GM21576 (cell line): Measurements from ENCODE around the gene ZC3H7A.

ENCODE experiments used
- ATAC-seq: cut with Tn5 transposase; IDR thresholded peaks from one replicate; pipeline ENCODE4 v1.9.1; 2021; ENCODE audit warnings: mild to moderate bottlenecking, moderate library complexity; ENCODE audit not compliant: unreplicated experiment

ZC3H7A gene

DNA sequence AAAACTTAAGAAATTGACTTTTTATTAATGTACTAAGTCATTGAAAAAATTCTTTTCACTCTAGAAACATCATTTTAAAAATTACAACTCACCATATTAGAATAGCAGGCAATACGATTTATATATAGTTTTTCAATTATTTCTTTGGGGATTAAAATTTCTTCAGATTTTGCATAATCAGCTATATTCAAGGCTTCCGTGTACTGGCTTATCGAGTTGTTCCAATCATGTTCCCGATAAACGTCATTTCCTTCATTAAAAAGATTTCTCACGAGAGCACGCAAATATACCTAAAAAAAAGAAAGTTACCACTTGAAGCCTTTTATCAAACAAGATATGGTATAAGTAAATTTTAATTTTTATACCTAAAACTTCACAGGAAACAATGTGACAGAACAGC, 18.0 kb downstream of the ZC3H7A start:
- no peak for ATAC-seq

DNA sequence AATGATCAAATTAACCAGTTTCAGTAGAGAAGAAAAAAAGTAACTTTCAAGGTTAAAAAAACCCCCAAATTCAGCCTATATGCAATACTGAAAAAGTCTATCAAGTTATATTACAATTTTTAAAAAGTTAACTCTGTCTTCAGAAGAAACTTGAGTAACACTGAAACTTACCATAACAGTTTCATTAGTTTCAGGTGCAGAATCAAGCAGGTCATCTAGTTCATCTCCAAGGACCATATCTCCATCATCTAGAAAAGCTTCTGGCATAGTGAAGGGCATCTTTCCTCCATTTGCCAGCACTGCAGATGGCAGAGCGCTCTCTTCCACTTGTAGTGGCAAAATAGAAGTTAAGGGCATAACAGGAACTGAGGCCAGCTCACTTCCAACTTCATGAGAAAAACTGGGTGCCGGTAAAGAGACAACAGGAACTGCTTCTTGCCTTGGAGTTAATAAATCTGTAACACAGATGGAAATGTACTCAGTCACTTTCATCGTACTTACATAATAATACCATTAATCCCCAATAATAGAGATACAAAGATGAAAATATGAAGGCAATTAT, 22.9 kb downstream of the ZC3H7A start:
- ATAC-seq: no peak

DNA sequence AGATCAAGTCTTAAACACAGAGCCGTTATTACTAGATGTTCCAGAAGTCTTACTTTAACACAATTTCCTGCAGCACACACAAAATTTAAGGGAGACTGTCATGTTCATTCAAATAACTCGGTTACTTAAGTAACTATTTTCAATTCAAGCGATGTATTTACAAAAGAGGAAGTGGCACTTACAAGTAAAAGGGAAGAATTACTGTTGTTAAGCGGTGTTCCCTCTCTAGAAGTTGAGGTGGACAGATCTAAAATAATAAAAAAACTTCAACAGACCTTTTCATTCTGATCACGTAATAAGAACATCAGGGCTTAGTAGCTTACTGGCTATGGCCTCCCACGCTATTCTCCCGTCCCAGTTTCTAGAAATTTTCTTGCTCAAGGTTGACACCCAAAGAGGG, 28.2 kb downstream of the ZC3H7A start:
- ATAC-seq: no peak

DNA sequence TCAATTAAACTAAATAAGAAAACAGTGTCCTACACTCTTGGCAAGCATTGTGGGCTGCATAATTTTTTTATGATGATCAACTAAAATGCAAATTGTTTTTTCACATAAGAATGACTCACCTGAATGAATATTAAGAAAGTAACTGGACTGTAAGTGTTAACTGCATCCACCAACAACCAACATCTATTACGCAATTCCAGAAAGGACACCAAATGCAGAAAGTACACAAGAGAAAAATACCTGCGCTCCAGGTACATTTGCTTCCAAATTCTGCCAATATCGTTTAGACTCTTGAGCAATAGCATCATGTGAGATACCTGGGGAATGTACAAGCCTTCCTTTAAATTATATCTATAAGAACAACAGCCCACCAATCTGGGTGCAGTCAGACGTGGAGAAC, 34.6 kb downstream of the ZC3H7A start:
- ATAC-seq: no peak

DNA sequence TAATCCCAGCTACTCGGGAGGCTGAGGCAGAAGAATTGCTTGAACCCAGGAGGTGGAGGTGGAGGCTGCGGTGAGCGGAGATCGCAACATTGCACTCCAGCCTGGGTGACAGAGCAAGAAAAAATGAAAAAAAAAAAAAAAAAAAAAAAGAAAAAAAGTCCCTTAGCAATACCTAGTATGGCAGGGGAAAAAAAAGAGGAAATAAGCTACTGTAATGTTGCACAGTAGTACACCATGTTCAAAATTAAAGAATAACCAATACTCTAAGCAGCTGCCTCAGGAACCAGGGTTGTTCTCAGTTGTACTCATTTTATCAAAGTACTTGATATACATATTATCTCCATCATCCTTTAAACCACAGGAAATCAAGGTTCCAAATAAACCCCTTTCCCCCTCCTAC, 37.1 kb downstream of the ZC3H7A start:
- no peak for ATAC-seq

DNA sequence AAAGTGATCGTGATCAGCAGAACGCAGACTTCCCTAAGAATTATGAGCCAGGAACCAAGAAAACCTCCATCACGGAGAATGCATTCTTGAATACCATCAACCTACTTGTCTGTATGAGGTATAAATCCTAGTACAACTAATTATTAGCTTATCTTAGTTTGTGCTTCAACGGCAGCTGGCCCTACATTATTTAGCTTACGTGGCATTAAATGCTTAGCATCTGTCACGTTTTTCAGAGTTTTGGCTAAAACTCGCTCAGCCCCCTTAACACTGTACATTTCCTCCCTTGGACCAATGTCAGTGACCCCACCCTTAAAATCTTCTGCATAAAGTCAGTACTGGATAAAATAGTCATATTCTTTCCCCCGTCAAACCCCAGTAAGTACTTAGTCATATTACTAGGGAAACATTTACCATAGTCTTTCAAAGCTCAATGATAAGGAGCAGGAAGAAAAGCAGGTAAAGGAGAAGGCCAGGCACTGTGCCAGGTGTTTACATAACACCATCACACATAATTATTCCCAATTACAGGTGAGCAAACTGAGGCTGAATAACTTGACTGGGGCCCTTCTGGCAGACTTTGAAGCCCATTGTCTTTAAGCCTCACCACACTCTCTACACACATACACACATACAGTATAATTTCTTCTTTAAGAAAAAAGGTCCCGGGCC, 37.8 kb downstream of the ZC3H7A start:
- ATAC-seq: no peak

DNA sequence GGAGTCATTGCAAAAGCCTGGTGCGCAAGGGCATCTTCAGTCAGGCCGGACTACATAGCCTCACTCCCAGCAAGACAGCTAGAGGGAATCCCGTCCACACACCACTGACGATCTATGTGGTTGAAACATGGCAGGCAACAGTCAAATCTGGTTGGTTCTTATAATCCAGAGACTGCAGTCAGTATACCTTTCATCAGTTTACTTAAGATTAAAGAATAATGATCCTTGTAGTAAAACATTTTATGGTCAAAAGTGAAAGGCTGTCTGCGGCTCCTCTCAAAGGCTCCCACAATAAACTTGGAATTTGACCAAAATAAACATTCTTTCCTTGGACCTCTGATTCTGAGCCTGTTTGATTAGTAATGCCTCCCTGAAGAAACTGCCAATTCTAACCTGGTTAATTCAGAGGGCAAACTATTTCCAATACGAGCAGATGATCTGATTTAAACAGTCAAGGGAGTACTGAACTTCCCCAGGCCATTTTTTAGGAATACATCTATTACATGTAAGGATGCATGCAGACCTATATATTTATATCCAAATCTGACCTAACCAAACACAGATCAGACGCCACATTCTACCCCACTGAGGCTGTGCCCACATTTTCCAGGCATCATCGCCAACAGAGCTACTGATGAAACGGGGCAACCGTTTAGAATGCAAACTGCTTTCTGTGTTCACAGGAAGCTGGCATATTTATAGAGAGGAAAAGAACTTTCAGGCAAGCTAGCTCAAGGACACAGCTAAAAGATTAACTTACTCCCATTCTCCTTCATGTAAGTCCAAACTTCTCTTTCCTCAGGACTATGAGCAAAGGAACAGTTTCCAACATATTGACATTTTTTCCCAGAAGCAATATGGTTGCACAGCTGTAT, 39.1 kb downstream of the ZC3H7A start:
- ATAC-seq: no peak

DNA sequence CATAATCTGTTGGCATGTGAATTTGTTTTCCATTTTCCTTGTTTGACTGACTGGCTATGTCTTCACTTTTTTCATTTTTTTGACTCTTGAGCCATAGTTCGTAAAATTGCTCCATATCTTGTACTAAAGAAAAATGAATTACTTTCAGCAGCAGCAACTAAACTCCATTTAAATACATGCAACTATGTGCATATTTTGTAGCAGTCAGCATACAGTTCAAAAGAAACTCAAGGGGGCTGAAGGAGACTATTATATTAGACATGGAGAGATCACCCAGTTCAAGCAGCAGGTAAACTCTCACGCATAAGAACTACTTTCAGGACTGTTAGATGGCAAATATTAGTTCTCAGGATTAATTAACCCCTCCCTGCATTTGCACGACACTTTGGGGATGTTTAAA, 40.8 kb downstream of the ZC3H7A start:
- no peak for ATAC-seq

DNA sequence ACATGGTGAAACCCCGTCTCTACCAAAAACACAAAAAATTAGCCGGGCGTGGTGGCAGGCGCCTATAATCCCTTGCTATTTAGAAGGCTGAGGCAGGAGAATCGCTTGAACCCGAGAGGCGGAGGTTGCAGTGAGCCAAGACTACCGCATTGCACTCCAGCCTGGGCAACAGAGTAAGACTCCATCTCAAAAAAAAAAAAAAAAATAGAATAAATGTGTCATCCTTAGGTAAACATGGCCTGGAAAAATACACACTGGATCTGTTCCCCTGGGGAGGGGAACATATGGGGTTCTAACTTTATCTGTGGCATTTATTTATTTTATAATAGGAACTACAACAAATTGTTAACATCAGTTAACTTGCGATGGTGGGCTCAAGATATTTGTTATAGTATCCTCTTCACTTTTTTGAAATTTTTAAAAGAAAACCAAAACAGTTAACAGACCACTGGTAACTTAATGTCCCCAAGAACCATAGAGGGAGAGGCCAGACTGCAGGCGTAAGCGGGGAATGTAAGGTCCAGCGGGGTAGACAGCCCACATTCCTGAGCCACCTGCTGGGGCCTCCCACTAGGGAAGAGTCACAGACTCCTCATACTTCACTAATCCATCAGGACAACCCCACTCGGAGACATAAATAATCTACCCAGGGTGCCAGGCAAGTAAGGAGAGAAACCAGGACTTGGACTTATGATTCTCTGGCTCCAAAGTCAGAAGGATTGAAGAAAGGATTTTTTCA, 41.9 kb downstream of the ZC3H7A start:
- ATAC-seq: no peak

DNA sequence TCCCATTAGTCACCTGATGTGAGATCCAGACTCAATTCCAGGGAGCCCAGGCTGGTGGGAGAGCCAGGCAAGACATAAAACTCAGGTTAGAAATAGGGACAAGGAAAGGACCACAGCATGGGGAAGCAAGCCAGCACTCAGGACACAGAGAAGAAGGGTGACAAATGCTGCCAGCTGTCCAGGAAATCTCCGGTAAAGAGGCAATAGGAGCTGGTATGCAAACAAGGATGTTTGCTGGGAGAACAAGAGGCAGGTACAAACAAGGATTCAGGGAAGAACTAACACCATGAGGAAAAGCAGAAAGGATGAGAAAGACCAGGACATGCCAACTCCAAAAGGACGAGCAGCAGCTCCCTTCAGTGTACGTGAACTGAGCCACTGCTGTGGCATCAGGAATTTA, 44.2 kb downstream of the ZC3H7A start:
- no peak for ATAC-seq

DNA sequence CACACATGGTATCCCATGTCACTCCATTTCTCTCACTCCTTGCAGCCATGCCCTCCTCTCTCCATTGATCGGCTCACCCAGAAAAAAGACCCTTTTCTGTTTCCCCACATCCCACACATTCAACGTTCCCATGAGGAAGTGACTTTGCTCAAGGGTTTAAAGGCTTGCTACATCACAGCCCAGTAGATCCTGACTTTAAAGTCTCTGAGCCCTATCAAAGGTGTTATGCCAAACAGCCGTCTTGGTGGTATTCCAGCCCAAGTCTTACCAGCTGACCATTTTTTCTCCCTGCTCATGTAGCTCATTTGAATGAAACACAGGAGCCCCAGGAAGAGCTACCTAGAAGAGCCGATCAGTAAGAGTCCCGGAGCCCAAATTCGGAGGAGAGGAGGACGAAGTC, 47.0 kb downstream of the ZC3H7A start:
- no peak for ATAC-seq

DNA sequence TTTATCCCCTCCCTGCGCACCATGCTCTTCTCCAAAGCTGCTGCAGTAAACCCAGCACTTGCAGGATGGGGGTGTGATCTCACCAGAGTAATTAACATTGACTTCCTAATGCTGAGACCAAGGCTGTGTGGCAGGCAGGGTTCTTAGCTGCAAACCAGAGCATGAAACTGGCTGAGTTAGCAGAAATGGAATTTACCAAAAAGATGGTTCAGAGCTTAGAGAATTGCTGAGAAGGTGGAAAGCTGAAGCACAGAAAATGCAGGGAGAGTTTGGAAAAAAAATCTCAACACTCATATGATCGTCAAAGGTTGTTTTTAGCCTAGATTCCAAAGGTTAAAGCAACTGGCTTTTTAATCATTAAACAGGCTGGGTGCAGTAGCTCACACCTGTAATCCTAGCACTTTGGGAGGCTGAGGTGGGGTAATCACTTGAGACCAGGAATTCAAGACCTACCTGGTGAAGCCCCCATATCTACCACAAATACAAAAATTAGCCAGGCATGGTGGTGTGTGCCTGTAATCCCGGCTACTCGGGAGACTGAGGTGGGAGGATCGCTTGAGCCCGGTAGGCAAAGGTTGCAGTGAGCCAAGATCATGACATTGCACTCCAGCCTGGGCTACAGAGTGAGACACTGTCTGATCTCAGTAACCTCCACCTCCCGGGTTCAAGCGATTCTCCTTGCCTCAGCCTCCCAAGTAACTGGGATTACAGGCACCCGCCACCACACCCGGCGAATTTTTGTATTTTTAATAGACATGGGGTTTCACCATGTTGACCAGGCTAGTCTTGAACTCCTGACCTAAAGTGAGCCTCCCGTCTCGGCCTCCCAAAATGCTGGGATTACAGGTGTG, 48.4 kb downstream of the ZC3H7A start:
- ATAC-seq: no peak

DNA sequence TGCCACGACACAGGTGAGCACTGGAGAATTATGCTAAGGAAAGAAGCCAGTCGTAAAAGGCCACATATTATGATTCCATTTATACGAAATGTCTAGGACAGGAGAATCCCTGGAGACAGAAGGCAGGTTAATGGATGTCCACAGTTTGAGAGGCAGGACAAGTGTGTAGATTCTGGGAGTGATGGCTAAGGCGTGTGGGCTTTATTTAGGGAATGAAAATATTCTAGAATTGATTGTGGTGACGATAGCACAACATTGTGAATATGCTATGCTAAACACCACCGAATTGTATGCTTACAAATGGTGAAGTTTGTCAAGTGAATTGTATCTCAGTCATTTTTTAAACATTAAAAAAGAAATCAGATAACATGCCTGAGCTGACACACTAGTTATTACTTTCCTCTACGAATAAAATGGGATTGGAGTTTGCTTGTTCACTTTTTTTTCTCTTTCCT, 49.1 kb downstream of the ZC3H7A start:
- ATAC-seq: no peak

DNA sequence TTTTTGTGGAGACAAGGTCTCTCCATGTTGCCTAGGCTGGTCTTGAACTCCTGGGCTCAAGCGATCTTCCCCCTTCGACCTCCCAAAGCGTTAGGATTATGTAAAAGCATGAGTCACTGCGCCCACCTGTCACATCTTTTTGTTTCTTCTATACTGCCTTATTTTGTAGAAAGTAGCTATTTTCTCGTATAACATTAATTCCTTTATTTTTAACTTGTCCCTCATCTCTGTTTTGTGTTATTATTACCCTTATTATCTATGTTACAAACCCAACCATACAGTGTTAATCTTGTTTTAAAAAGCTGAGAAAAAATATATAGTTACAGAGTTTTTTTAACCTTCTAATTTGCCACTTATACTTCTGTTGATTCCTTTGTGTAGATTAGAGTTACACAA, 53.0 kb downstream of the ZC3H7A start:
- no peak for ATAC-seq

DNA sequence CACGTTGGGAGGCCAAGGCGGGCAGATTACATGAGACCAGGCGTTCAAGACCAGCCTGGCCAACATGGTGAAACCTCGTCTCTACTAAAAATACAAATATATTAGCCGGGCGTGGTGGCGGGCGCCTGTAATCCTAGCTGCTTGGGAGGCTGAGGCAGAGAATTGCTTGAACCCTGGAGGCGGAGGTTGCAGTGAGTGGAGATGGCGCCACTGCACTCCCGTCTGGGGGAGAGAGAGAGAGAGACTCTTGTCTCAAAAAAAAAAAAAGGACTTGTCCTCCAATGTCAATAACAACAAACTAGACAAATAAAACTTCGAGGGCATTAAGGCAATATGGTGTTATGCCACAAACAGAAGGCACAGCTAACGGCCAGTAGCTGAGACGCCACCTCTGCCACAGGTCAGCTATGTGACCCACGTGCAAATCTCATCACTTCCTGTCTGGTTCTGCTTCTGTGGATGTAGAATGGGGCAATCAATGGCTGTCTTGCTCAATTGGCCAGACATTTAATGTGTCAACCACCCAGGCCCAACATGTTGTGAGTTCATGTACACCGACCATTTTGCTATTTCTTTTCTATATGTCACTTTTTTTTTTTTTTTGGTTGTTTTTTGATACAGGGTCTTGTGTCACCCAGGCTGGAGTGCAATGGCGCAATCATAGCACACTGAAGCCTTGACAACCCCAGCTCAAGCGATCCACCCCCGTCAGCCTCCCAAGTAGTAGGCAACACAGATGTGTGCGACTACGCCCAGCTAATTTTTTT, 53.6 kb downstream of the ZC3H7A start:
- ATAC-seq: no peak

DNA sequence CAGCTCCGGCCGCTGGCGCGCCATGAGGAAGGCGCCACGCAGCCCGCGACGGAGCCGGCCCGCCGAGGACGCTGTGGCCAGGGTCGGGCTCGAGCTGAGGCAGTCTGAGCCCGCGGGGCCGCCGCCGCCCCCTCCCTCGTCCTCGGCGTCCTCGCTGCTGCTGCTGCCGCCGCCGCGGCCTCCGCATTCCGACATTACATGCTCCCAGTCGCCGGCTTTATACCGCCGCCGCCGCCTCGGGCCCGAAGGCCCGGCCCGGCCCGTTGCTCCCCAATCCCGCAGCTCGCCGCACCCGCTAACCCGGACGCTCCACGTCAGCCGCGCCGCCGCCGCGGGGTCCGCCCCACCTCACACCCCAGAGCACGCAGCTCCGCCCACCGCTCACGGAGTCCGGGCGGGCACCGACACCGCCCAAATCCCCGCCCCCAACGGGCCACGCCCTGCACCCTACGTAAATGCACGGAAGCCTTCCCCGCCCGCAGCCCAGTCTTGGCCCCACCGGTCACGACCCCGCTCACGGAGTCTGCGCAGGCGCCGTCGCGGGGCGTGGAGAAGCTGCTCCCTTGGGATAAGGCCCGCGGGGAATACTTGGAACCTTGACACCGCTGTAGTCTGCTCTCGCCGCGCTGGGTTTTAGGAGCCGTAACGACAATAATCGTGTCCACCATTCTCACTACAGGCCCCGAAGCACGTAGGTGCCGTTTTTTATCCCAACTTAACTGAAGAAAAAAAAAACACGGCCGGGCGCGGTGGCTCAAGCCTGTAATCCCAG, 54.3 kb downstream of the ZC3H7A start, which contains the start of gene TXNDC11:
TSS of gene TXNDC11 (minus strand) at position 322 of the 772 bp plus-strand sequence. CDS start at position 195, 127 bp downstream.
- peak; percentile 85 for ATAC-seq

DNA sequence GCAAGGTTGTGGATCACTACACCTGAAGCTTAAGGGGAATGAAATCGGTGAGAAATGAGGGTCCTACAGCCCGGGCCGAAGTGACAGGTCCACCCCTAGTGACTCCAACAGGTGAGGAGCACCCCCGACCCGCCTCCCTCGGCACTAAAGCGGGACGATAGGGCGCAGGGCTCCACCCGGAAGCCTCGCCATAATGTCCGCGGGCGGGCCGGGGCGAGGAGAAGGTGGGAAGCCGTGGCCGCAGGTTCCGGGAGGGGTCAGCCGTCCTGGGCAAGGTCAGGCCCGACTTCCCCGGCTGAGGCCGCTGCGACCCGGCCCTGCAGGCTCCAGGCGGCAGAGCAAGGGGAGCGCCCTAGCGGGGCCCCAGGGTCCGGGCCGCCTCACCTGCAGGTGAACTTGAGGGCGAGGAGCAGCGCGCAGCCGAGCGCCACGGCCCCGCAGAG, 54.9 kb downstream of the ZC3H7A start:
- ATAC-seq: peak; percentile 22

DNA sequence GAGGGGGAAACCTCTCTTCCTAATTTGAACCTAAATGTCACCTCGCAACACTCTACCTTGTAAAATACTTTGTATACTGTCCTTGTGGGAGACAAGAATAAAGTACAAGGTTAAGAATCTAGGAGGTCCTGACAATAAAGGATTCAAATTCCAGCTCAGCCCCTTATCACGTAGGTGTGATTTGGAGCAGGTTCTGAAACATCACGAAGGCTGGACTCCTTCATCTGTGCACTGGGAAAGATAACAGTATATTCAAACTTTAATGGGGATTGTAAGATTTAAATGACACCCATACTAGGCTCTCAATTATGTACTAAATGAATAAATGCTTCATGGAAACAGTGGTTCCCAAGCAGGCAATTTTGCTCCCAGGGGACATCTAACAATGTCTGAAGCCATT, 56.5 kb downstream of the ZC3H7A start:
- ATAC-seq: no peak
